GM18508 (cell line): ENCODE measurements around the gene ACKR2.
"Not testable (repeated sequence)": the region's sequence is repeated elsewhere in the genome, so short reads cannot be mapped to it uniquely, and the experiment has no call there.

ENCODE experiments used
- ATAC-seq: cut with Tn5 transposase; IDR thresholded peaks from one replicate; pipeline ENCODE4 v1.9.1; 2021; ENCODE audit warnings: moderate number of reproducible peaks; ENCODE audit not compliant: insufficient read depth, unreplicated experiment

ACKR2 gene

GRCh38 chr3:42880601-42881451 is 71.6 kb downstream of the ACKR2 start:
- peak; percentile 83 for ATAC-seq

DNA sequence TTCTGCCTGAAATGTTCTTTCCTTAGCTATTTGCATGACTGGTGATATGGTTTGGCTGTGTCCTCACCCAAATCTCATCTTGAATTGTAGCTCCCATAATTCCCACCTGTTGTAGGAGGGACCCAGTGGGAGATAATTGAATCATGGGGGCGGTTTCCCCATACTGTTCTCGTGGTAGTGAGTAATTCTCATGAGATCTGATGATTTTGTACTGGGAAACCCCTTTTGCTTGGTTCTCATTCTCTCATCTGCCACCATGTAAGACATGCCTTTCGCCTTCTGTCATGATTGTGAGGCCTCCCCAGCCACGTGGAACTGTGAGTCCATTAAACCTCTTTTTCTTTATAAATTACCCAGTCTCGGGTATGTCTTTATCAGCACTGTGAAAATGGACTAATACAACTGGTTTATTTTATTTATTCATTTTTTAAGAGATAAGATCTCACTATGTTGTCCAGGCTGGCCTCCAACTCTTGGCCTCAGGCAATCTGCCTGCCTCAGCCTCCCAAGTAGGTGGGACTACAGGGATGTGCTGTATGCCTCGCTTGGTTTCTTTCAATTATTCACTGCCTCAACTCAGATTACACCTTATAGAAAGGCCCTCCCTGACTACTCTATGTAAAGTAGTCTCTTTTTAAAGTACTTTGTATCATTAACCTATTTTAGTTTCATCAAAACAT is 74.1 kb downstream of the ACKR2 start:
- not testable (repeated sequence) for ATAC-seq

- ATAC-seq = no peak
Observed at GRCh38 chr3:42884324-42884723, 75.1 kb downstream of the ACKR2 start.

- no peak for ATAC-seq
Observed at GRCh38 chr3:42886294-42886822, 77.1 kb downstream of the ACKR2 start.

GRCh38 chr3:42887084-42887483 is 77.8 kb downstream of the ACKR2 start:
- ATAC-seq = no peak

DNA sequence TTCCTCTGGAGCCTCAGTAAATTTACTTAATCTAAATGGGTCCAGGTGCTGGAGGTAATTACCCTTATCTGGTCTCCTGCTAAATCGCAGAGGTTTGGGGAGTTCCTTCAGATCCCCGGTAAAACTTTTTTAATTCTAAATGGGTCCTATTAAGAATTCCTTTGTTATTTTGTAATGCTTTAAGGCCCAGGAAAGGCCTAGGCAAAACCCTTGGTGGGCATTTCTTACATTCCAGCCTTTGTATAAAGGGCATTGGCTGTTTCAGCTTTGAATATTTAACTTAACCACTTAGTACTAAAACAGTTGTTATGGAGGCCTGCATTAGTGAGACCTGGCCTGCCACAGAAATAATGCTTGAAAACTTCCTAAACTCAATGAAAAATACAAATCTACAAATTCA is 81.8 kb downstream of the ACKR2 start:
- ATAC-seq = no peak

DNA sequence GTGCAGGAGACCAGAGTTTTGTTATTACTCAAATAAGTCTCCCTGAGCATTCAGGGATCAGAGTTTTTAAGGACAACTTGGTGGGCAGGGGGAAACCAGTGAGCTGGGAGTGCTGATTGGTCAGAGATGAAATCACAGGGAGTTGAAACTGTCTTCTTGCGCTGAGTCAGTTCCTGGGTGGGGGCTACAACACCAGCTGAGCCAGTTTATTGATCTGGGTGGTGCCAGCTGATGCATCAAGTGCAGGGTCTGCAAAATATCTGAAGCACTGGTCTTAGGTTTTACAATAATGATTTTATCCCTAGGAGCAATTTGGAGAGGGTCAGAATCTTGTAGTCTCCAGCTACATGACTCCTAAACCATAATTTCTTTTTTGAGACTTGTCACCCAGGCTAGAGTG is 82.9 kb downstream of the ACKR2 start:
- ATAC-seq = no peak

- no peak for ATAC-seq
Observed at GRCh38 chr3:42892807-42893206, 83.6 kb downstream of the ACKR2 start.

DNA sequence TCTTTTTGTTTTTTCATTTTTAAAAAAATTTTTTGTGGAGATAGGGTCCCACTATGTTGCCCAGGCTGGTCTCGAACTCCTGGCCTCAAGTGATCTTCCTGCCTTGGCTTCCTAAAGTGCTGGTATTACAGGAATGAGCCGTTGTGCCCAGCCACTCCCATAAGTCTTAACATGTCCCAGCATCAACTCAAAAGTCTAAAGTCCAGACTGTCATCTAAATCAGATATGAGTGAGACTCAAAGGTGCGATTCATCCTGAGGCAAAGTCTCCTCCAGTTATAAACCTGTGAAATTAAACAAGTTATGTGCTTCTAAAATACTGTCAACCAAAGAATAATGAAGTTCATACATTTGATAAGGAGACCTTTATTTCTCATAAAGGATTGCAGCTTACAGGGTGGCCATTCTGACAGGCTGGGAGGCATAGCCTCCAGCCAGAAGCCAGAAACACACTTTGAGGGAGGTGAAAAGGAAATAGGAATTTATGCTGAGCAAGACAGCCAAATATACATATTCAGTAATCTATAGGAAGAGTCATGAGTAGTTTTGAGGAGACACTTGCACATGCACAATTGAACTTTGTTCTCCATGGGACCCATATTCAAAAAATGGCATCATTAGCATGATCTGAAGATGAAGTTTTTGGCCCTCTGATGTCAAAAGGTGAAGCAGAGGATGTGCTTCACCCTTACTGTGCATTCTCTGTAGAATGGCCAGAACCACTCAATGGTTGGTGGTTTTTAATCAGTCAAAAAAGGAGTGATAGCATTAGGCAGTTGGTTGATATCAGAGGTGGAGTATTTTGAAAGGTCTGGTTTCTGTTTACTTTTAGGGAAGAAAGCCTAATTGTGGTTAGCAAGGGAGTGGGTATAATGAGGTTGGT is 85.7 kb downstream of the ACKR2 start:
- no peak for ATAC-seq

DNA sequence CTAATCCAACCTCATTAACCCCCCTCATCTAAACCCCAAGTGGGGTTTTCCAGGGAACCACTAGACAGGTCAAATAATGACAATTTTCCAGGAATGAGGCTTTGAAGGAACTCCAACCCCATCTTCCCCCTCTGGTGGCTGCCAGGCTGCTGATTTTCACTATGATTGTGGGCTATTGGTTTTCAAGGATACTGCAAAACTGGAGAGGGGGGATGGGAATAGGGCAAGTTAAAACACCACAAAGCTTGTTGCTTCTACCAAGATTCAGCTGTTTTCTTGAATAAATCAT is 86.3 kb downstream of the ACKR2 start:
- ATAC-seq = no peak

DNA sequence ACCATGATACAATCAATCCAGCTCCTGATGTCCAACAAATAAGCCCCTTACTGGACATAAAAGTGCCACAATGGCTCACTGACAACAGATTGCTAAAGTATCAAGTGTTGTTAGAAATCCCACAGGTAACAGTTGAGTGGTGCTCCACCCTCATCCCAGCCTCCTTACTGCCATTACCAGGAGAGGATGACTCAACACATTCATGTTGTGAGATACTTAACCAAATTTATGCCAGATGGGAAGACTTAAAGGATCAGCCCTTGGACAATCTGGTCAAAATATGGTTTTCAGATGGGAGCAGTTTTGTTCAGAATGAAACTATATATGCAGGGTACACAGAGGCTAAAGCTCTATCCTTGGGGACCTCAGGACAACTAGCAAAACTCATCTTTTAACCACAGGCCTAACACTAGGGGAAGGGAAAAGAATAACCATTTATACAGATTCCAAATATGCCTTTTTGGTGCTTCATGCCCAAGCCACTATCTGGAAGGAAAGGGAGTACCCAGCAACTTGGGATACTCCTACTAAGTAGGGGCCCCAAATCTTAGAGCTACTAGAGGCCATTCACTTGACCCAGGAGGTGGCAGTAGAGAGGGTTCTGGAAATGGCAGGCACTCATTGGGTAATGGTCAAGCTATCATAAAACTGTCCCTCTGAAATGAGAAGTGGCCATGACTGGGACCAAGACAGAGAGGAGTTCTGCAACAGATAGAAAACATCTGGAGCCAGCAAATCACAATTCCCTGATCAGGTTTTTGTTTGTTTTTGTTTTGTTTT is 89.8 kb downstream of the ACKR2 start:
- ATAC-seq = no peak

- no peak for ATAC-seq
Observed at GRCh38 chr3:42900226-42901072, 91.2 kb downstream of the ACKR2 start.

- ATAC-seq = no peak
Observed at GRCh38 chr3:42901073-42901415, 91.8 kb downstream of the ACKR2 start.

DNA sequence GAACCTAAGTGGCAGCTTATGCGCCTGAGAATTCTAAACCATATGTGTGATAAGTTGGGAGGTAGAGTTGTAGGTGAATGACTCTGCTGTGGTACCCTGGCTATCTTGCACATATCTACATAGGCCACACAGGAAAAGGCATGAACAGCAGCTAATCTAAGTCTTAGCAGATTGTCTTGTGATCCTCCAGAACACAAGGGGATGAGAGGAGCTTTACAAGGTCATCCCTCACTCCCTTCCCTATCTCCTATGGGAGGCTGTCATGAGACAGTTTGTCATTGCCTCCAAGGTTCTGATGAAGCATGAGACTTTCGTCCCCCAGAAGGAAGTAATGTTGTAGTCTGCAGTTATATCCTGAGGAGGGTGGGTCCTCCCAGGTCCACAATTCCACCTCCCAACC is 93.0 kb downstream of the ACKR2 start:
- no peak for ATAC-seq

- ATAC-seq = no peak
Observed at GRCh38 chr3:42904076-42904475, 94.8 kb downstream of the ACKR2 start.

DNA sequence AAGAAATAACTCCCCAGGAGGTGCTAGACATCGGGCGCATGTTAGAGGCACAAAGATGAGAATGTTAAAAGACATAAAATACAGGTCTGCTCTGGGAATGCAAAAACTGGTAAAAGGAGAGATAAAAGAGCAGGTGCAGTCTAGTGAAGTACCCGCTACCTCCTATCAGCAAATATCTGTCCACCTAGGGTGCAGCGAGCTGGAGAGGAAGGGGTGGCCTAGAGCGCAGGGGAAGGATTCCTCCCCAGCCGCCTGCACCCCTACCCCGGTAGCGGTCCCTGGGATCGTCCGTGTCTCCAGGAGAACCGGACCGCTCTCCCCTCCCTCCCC is 96.5 kb downstream of the ACKR2 start:
- ATAC-seq = no peak

DNA sequence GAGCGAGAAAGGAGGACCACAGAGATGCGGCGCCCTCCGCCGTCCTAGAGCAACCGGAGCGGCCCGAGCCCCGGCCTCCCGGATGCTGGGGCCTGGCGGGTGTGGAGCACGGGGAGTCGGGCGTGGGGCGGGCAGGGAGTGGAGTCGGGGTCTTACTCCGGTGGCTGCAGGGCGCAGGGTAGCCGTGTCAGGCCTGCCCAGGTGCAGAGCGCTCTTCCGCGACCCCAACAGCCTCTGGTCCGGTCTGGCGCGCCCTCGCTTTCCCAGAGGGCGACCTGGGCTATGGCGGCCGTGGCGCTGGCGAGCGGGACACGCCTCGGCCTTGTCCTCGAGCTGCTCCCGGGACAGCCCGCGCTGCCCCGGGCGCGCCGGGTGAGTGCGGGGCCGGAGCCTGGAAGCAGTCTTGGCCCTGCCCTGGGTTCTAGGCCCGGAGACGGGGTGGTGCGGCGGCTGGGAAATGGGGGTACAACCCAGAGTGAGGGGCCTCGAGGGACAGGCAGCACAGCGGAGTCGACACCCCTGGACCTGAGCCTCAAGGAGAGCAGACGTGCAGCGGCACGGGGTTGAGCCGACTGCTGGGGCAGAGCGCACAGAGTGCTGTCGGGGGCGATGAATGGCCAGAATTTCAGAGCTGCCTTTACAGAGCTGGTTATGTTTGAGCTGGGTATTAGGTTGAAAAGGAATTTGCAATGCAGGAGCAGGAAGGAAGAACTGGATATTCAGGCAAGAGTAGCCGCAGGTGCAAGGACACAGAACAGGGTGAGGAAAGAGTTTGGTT is 97.0 kb downstream of the ACKR2 start, which contains the start of gene ZNF662:
Gene ZNF662 (plus strand): TSS at position 73 of the 778 bp plus-strand sequence. CDS start 1,973 bp downstream, outside the sequence.
- no peak for ATAC-seq

DNA sequence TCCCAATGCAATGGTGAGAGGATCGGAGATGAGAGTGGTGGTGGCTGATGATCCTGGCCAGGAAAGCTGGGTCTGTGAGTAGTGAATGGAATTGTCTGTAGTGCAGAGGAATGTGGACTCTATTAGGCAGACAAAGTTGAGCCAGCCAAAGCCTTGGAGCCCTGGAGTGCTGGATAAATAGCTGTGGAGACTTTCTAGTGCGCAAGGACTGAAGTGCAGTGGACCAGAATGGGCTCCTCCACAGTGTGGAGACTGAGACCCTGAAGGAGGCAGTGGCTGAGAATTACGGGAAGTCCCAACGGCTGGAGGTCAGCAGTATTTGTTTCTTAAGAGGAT is 97.6 kb downstream of the ACKR2 start:
- ATAC-seq = no peak

- ATAC-seq = no peak
Observed at GRCh38 chr3:42908675-42909074, 99.4 kb downstream of the ACKR2 start.
